IPS-20b (cell line): Measurements from ENCODE around the gene MON1B.
A peak's percentile ranks its signal among the peaks of the same experiment; 100 is the strongest.
"Not testable (repeated sequence)": the region's sequence is repeated elsewhere in the genome, so short reads cannot be mapped to it uniquely, and the experiment has no call there.

Experiments used
- H3K27ac ChIP-seq: one replicate; pipeline ENCODE4 v1.5.1; 2013; ENCODE audit warnings: low read length
- H3K27me3 ChIP-seq: 2 replicates; pipeline ENCODE4 v1.6.1; 2013; ENCODE audit warnings: mild to moderate bottlenecking, low read length, inconsistent platforms; ENCODE audit not compliant: insufficient read depth
- H3K36me3 ChIP-seq: 2 replicates; pipeline ENCODE4 v1.6.1; 2013; ENCODE audit warnings: low read depth, mild to moderate bottlenecking, inconsistent platforms, low read length, moderate library complexity; ENCODE audit not compliant: insufficient read depth
- H3K4me1 ChIP-seq: 2 replicates; pipeline ENCODE4 v1.6.1; 2013; ENCODE audit warnings: mild to moderate bottlenecking, control low read depth, inconsistent platforms, low read length, moderate library complexity; ENCODE audit not compliant: insufficient read depth
- H3K4me3 ChIP-seq: 2 replicates; pipeline ENCODE4 v1.5.1; 2013; ENCODE audit warnings: mild to moderate bottlenecking, low read length, inconsistent platforms
- H3K9ac ChIP-seq: 2 replicates; pipeline ENCODE4 v1.6.1; 2013; ENCODE audit warnings: low read depth, mild to moderate bottlenecking, inconsistent platforms, low read length, moderate library complexity
- H3K9me3 ChIP-seq: 2 replicates; pipeline ENCODE4 v1.6.1; 2013; ENCODE audit warnings: mild to moderate bottlenecking, low read depth, low read length, inconsistent platforms; ENCODE audit not compliant: insufficient read depth

Gene MON1B

GRCh38 chr16:77190478-77191258, at the start of gene MON1B:
TSS of gene MON1B (plus strand) at chr16:77191190. CDS start at chr16:77191486, 296 bp downstream.
- H3K4me3 ChIP-seq: peak within 1 kb of the TSS; percentile 94
- no peaks in the 10 kb centered on the region for H3K9me3 ChIP-seq
- peaks cover 24% of the 10 kb centered on the region for H3K36me3 ChIP-seq
- H3K27me3 ChIP-seq: no peaks in the 10 kb centered on the region; the same call in 1 of the 2 replicates
- H3K27ac ChIP-seq: peak within 1 kb of the TSS; percentile 76
- peak within 1 kb of the TSS; percentile 88 for H3K9ac ChIP-seq
- peaks cover 9% of the 10 kb centered on the region for H3K4me1 ChIP-seq

- Histone ChIP-seq H3K9ac (no peak overlapping the region), H3K36me3 (no peaks in the 10 kb centered on the region), H3K27me3 (no peaks in the 10 kb centered on the region), H3K27ac (no peak overlapping the region), H3K4me3 (no peak overlapping the region), H3K4me1 (no peaks in the 10 kb centered on the region), H3K9me3 (peaks cover 10% of the 10 kb centered on the region; the same call in 1 of the 2 replicates)
Observed at GRCh38 chr16:77143364-77143763, 47.6 kb upstream of the MON1B start.

GRCh38 chr16:77148121-77148520, 42.9 kb upstream of the MON1B start:
- Histone ChIP-seq H3K9ac (no peak overlapping the region), H3K9me3 (peaks cover 10% of the 10 kb centered on the region; the same call in 1 of the 2 replicates), H3K27ac (no peak overlapping the region), H3K36me3 (no peaks in the 10 kb centered on the region), H3K4me3 (no peak overlapping the region), H3K27me3 (no peaks in the 10 kb centered on the region), H3K4me1 (no peaks in the 10 kb centered on the region)

- no peak overlapping the region for H3K4me3 ChIP-seq
- no peak overlapping the region for H3K27ac ChIP-seq
- no peaks in the 10 kb centered on the region for H3K27me3 ChIP-seq
- H3K36me3 ChIP-seq: no peaks in the 10 kb centered on the region
- H3K9me3 ChIP-seq: no peaks in the 10 kb centered on the region
- H3K4me1 ChIP-seq: no peaks in the 10 kb centered on the region
- no peak overlapping the region for H3K9ac ChIP-seq
Observed at GRCh38 chr16:77157346-77158058, 33.5 kb upstream of the MON1B start.

GRCh38 chr16:77158293-77158692, 32.7 kb upstream of the MON1B start:
- no peaks in the 10 kb centered on the region for H3K4me1 ChIP-seq
- no peaks in the 10 kb centered on the region for H3K27me3 ChIP-seq
- H3K36me3 ChIP-seq: no peaks in the 10 kb centered on the region
- H3K4me3 ChIP-seq: no peak overlapping the region
- no peak overlapping the region for H3K27ac ChIP-seq
- H3K9ac ChIP-seq: no peak overlapping the region
- no peaks in the 10 kb centered on the region for H3K9me3 ChIP-seq

GRCh38 chr16:77165006-77165405, 26.0 kb upstream of the MON1B start:
- Histone ChIP-seq H3K36me3 (no peaks in the 10 kb centered on the region), H3K9ac (no peak overlapping the region), H3K4me1 (no peaks in the 10 kb centered on the region), H3K4me3 (no peak overlapping the region), H3K27me3 (no peaks in the 10 kb centered on the region), H3K9me3 (no peaks in the 10 kb centered on the region), H3K27ac (no peak overlapping the region)

- not testable (repeated sequence) for H3K9me3 ChIP-seq, H3K4me1 ChIP-seq, H3K4me3 ChIP-seq, H3K9ac ChIP-seq, H3K27me3 ChIP-seq, H3K27ac ChIP-seq, H3K36me3 ChIP-seq
Observed at GRCh38 chr16:77165536-77166236, 25.3 kb upstream of the MON1B start.

- no peaks in the 10 kb centered on the region for H3K36me3 ChIP-seq
- H3K27ac ChIP-seq: no peak overlapping the region
- no peak overlapping the region for H3K4me3 ChIP-seq
- H3K4me1 ChIP-seq: no peaks in the 10 kb centered on the region
- H3K9ac ChIP-seq: no peak overlapping the region
- H3K9me3 ChIP-seq: no peaks in the 10 kb centered on the region
- H3K27me3 ChIP-seq: no peaks in the 10 kb centered on the region
Observed at GRCh38 chr16:77166726-77167125, 24.3 kb upstream of the MON1B start.

GRCh38 chr16:77168901-77169300, 22.1 kb upstream of the MON1B start:
- Histone ChIP-seq H3K27ac (no peak overlapping the region), H3K9me3 (no peaks in the 10 kb centered on the region), H3K4me1 (no peaks in the 10 kb centered on the region), H3K36me3 (no peaks in the 10 kb centered on the region), H3K27me3 (no peaks in the 10 kb centered on the region), H3K4me3 (no peak overlapping the region), H3K9ac (no peak overlapping the region)

GRCh38 chr16:77169650-77170236, 21.2 kb upstream of the MON1B start:
- no peak overlapping the region for H3K27ac ChIP-seq
- no peak overlapping the region for H3K9ac ChIP-seq
- no peak overlapping the region for H3K4me3 ChIP-seq
- H3K36me3 ChIP-seq: no peaks in the 10 kb centered on the region
- no peaks in the 10 kb centered on the region for H3K27me3 ChIP-seq
- H3K9me3 ChIP-seq: no peaks in the 10 kb centered on the region
- no peaks in the 10 kb centered on the region for H3K4me1 ChIP-seq

- Histone ChIP-seq H3K9me3 (no peaks in the 10 kb centered on the region), H3K36me3 (no peaks in the 10 kb centered on the region), H3K27ac (no peak overlapping the region), H3K4me3 (no peak overlapping the region), H3K4me1 (no peaks in the 10 kb centered on the region), H3K27me3 (no peaks in the 10 kb centered on the region), H3K9ac (no peak overlapping the region)
Observed at GRCh38 chr16:77170805-77171204, 20.2 kb upstream of the MON1B start.
